GM23248 (cell line): ENCODE measurements around the gene ACTR1A.

ENCODE experiments used
- EZH2 ChIP-seq: fragments of 200-600 bp; sonication (generic); IDR thresholded peaks from 2 replicates; pipeline ENCODE4 v1.6.1; 2018; ENCODE audit warnings: antibody characterized with exemption, mild to moderate bottlenecking; ENCODE audit not compliant: insufficient read depth, poor library complexity, severe bottlenecking
- EZH2phosphoT487 ChIP-seq: fragments of 200-600 bp; sonication (generic); IDR thresholded peaks from 2 replicates; pipeline ENCODE4 v1.6.1; 2018; ENCODE audit warnings: antibody characterized with exemption, moderate library complexity, mild to moderate bottlenecking, low read depth; ENCODE audit not compliant: insufficient read depth

DNA sequence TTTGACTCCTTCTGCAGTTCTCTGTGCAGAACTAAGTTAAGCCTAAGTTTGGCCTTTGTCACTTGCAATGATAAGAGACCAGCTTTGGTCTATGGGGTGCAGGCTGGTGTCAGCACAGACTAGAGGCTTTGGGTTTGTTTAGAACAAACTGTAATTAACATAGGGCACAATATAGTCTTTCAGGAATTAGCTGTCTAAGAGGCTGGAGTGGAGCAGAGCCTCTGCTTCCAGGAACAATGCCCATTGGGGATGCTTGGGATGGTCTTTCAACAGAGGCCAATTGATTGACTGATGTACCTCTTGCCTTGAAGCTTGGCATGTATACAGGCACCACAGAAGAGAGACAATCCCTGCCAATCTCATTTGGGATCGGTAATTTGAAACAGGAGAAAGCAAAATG lies 6.0 kb upstream of the ACTR1A start:
- TF ChIP-seq EZH2phosphoT487 (no peak), EZH2 (no peak)
